Peyer's patch (tissue), 4 donors: ENCODE measurements around the gene ZFP36L2.

Experiments used
- POLR2A ChIP-seq, 2 donors: fragments of 450-650 bp; IDR thresholded peaks; one replicate each; pipeline ENCODE4 v1.5.1; 2017; ENCODE audit warnings: antibody characterized with exemption in 2 of 2, mild to moderate bottlenecking in 2 of 2, moderate library complexity in 2 of 2
- TF ChIP-seq, protein P1 (sequence below), 6 experiments: fragments of 450-650 bp in 4 of 6; fragments of 200-600 bp in 2 of 6; sonication (generic) in 1 of 6; IDR thresholded peaks; one replicate each; pipeline ENCODE4 v1.5.1; 2017 to 2019; ENCODE audit warnings: antibody characterized with exemption in 6 of 6, mild to moderate bottlenecking in 3 of 6, moderate library complexity in 1 of 6

DNA sequence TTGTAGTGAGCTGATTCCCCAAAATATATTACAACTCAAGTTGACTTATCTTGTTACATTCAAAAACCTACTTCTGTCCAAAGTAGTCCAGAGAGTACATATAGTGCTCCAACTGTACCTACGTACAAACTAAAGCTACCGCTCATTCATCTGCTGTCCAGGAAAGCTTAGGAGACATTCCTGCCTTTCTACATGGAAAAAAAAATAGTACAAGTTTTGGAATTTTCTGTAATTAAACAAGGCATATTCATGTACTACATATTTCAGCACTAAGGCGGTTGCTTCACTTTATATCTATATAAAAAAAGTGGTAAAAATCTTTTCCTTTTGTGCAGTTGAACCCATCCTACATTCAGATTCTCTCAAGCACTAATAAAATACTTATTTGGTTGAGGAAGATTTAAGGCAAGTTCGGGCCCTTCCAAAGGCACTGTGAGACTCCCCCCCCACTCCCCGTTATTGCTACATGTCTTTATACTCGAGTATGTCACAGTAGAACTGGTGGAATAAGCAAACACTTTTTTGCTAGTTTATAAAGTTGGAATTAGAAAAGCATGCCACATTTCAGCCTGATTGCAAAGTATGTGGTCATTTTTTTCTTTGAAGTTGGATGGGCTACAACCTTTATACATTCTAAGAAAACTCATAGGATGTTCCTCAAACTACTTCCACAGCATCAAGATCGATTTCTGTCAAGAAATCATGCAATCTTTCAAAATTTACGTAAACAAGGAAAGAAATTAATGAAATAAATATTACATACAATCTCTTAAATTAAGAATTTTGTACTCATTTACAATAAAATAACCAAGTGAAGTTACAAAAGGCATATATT lies 3.7 kb downstream of the ZFP36L2 start:
- TF ChIP-seq POLR2A (IDR thresholded peaks at IDR 0.05) = peak in 1 of 2 donors; percentile 16
- TF ChIP-seq, protein P1, sequence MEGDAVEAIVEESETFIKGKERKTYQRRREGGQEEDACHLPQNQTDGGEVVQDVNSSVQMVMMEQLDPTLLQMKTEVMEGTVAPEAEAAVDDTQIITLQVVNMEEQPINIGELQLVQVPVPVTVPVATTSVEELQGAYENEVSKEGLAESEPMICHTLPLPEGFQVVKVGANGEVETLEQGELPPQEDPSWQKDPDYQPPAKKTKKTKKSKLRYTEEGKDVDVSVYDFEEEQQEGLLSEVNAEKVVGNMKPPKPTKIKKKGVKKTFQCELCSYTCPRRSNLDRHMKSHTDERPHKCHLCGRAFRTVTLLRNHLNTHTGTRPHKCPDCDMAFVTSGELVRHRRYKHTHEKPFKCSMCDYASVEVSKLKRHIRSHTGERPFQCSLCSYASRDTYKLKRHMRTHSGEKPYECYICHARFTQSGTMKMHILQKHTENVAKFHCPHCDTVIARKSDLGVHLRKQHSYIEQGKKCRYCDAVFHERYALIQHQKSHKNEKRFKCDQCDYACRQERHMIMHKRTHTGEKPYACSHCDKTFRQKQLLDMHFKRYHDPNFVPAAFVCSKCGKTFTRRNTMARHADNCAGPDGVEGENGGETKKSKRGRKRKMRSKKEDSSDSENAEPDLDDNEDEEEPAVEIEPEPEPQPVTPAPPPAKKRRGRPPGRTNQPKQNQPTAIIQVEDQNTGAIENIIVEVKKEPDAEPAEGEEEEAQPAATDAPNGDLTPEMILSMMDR (IDR thresholded peaks at IDR 0.05) = peak in 1 of 6 experiments; percentile 0
